Measurements from ENCODE around the gene LAMB1. TPM values are rescaled to one million over a fixed set of nuclear protein-coding genes. Genes with fewer than 3 reads are reported as not detected.
A peak's percentile ranks its signal among the peaks of the same experiment; 100 is the strongest.

The LAMB1 gene
- total and polyA plus RNA-seq, 2 of the 13 experiments (the other 11 are each of a cell fraction or from before 2014, with no cell fraction given), result 109 to 124 TPM

DNA sequence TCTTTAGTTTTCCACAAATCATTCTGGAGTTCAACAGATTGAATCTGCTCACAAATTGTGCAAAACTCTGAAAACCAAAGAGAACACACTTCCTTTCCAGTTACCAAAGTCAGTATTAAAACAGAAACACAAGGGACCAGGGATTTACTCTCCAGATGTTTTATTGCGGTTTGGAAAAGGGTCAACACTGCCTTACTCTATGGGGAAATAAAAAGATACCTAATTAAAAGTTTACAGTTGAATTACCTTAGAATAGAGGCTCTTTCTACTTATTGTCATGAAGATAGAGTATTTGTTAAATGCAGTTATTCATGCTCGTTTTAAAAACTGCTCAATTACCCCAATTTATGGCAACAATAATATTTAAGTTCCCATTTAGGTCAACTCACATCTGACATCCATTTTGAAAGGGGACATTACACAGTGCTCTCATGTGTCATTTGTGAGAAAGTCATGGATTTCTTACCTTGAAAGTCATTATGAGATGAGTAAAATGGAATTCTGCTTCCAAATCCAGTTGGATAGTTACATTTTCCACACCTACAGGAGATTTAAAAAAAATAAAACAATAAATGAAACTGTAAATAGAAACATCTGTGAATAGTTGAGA, 8.4 kb downstream of the LAMB1 start:
- 80% methylated on average over 2 of the region's 2 CpGs for WGBS (ENCODE audit: low lambda C conversion rate)
- in situ Hi-C loops (cut with HindIII; ENCODE audit: extremely low pct_ligation_motif_present, low pct_unique_long_range_greater_than_20kb), result no loop called here
- TF ChIP-seq MTA1 (CRISPR knock-in tag; IDR thresholded peaks at IDR 0.05; ENCODE audit: borderline replicate concordance) (no peak), MZF1 (CRISPR knock-in tag; IDR thresholded peaks at IDR 0.05; ENCODE audit: borderline replicate concordance) (no peak)
- TF ChIP-seq, protein P1, sequence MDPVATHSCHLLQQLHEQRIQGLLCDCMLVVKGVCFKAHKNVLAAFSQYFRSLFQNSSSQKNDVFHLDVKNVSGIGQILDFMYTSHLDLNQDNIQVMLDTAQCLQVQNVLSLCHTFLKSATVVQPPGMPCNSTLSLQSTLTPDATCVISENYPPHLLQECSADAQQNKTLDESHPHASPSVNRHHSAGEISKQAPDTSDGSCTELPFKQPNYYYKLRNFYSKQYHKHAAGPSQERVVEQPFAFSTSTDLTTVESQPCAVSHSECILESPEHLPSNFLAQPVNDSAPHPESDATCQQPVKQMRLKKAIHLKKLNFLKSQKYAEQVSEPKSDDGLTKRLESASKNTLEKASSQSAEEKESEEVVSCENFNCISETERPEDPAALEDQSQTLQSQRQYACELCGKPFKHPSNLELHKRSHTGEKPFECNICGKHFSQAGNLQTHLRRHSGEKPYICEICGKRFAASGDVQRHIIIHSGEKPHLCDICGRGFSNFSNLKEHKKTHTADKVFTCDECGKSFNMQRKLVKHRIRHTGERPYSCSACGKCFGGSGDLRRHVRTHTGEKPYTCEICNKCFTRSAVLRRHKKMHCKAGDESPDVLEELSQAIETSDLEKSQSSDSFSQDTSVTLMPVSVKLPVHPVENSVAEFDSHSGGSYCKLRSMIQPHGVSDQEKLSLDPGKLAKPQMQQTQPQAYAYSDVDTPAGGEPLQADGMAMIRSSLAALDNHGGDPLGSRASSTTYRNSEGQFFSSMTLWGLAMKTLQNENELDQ (CRISPR knock-in tag; IDR thresholded peaks at IDR 0.05; ENCODE audit: borderline replicate concordance), result no peak
- no peak overlapping the region for H3K27ac ChIP-seq (ENCODE audit: extremely low read length, insufficient read depth, low read length)
- no peak overlapping the region for H3K4me2 ChIP-seq (ENCODE audit: low read depth, low read length)
- POLR2A ChIA-PET, result interaction anchor here (1.1 to 2.1 kb wide), 3 partner anchors 10 to 21 kb away, joined by 3 to 8 read pairs (median 5); no protein-coding TSS in a partner anchor
- no peaks in the 10 kb centered on the region for H3K79me2 ChIP-seq (ENCODE audit: insufficient read depth, low read length)
- no peak for DNase-seq (ENCODE audit: low spot score)
- no peak overlapping the region for H2AFZ ChIP-seq (ENCODE audit: low read length)
- H3K9ac ChIP-seq (ENCODE audit: insufficient read depth, low read depth, low read length), result no peak overlapping the region
- ATAC-seq, result no peak
- peaks cover 10 to 27% of the 10 kb centered on the region in 2 experiments for H3K36me3 ChIP-seq (replicated peaks in 1 of 2; ENCODE audit: control insufficient read depth in 1 of 2, insufficient read depth in 2 of 2, low read length in 2 of 2)
- H4K20me1 ChIP-seq (ENCODE audit: insufficient read depth, low read length), result no peaks in the 10 kb centered on the region
- intact Hi-C loops (cut with micrococcal nuclease; ENCODE audit: unreplicated experiment), result loop anchor here (2.0 kb wide), 1 partner anchor 74 kb away; no protein-coding TSS in a partner anchor
- CTCF ChIA-PET (ENCODE audit: low intra/inter-chr PET ratio, low total read pairs), result no interaction called here
- no TSS peak for BruUV-seq (replicated peaks)
- H3K27me3 ChIP-seq (ENCODE audit: control insufficient read depth in 1 of 2, insufficient read depth in 2 of 2, low read length in 2 of 2), result no peaks in the 10 kb centered on the region
- no peak for FAIRE-seq
- H3K4me3 ChIP-seq (replicated peaks in 1 of 3; ENCODE audit: insufficient read depth in 1 of 3, low read depth in 2 of 3, low read length in 3 of 3), result no peak overlapping the region
- H3K9me3 ChIP-seq (ENCODE audit: low read length), result no peaks in the 10 kb centered on the region
- H3K4me1 ChIP-seq (ENCODE audit: insufficient read depth, low read length), result peaks cover 60% of the 10 kb centered on the region

DNA sequence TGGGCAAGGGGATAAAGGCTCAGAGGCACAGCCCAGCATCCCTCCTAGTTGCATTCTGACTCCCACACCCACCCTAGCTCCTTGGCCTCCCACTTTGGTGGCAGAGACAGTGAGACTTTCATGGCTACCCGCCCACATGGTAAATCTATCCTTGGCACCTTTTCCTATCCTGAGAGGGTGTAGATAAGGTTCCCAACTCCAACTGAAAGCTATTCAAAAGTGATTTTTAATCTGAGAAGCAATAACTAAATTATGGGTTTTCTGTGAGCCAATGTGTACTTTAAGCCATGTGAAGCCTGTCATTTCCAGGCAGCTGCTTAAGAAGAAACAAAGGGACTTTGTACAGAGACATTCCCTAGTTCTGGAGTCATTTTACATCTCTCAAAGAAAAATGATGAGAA, 9.1 kb downstream of the LAMB1 start:
- POLR2A ChIA-PET, result interaction anchor here (0.7 kb wide), 1 partner anchor 101 kb away, joined by 3 read pairs; no protein-coding TSS in a partner anchor
- no TSS peak for BruUV-seq (replicated peaks)
- TF ChIP-seq ZMAT3 (CRISPR knock-in tag; conservative IDR thresholded peaks at IDR 0.05) (no peak), ATF1 (CRISPR knock-in tag; IDR thresholded peaks at IDR 0.05) (0 out of 2 replicates have a peak, but pooled peaks have one; percentile 22)
- ATAC-seq, result no peak
- no peak for DNase-seq (ENCODE audit: low spot score)
- Histone ChIP-seq H4K20me1 (ENCODE audit: insufficient read depth, low read length) (no peaks in the 10 kb centered on the region), H3K4me1 (ENCODE audit: insufficient read depth, low read length) (peaks cover 54% of the 10 kb centered on the region), H3K79me2 (ENCODE audit: insufficient read depth, low read length) (no peaks in the 10 kb centered on the region), H3K4me2 (ENCODE audit: low read depth, low read length) (no peak overlapping the region), H2AFZ (ENCODE audit: low read length) (no peak overlapping the region), H3K27me3 (ENCODE audit: control insufficient read depth in 1 of 2, insufficient read depth in 2 of 2, low read length in 2 of 2) (no peaks in the 10 kb centered on the region), H3K4me3 (replicated peaks in 1 of 3; ENCODE audit: insufficient read depth in 1 of 3, low read depth in 2 of 3, low read length in 3 of 3) (no peak overlapping the region), H3K9ac (ENCODE audit: insufficient read depth, low read depth, low read length) (no peak overlapping the region), H3K9me3 (ENCODE audit: low read length) (no peaks in the 10 kb centered on the region), H3K27ac (ENCODE audit: extremely low read length, insufficient read depth, low read length) (no peak overlapping the region), H3K36me3 (replicated peaks in 1 of 2; ENCODE audit: control insufficient read depth in 1 of 2, insufficient read depth in 2 of 2, low read length in 2 of 2) (peaks cover 11 to 33% of the 10 kb centered on the region in 2 experiments)
- intact Hi-C loops (cut with micrococcal nuclease; ENCODE audit: unreplicated experiment), result loop anchor here (2.0 kb wide), 1 partner anchor 73 kb away; no protein-coding TSS in a partner anchor
- CTCF ChIA-PET (ENCODE audit: low intra/inter-chr PET ratio, low total read pairs), result no interaction called here
- in situ Hi-C loops (cut with HindIII; ENCODE audit: extremely low pct_ligation_motif_present, low pct_unique_long_range_greater_than_20kb), result no loop called here
- 100% methylated on average over 1 of the region's 1 CpG for WGBS (ENCODE audit: low lambda C conversion rate)
- no peak for FAIRE-seq

All from HepG2 (cell line).